Activated CD4-positive, alpha-beta T cell treated with anti-CD3 and anti-CD28 coated beads, Interleukin-2, Interleukin-6, amounts not matched to agents 100 ng/mL and 50 ng/mL, durations not matched to agents 16 hours and 8 hours (primary cell): ENCODE results near the gene CCDC3.
A peak's percentile ranks its signal among the peaks of the same experiment; 100 is the strongest.

ENCODE experiments used
- DNase-seq: peaks from one replicate; pipeline ENCODE4 v3.0.0-alpha.2; 2020

CCDC3 gene

DNA sequence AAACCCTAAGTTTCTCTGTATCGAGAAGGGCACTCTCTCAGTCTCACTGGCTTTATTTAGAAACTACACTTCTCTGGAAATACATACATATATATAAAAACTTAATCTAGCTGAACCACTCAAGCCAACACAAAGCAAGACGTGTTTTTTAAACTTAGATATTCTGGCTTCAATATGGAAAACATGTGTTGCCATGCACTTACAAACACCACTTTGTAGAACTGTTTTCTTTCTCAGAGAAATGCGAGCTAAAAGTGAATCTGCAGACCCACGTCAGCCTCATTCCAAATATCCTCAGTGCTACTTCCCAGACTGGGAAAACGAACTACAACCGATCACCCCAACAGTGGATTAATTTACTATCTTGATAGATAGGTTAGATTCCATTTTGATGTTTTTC, 1.7 kb downstream of the CCDC3 start:
- no peak for DNase-seq

DNA sequence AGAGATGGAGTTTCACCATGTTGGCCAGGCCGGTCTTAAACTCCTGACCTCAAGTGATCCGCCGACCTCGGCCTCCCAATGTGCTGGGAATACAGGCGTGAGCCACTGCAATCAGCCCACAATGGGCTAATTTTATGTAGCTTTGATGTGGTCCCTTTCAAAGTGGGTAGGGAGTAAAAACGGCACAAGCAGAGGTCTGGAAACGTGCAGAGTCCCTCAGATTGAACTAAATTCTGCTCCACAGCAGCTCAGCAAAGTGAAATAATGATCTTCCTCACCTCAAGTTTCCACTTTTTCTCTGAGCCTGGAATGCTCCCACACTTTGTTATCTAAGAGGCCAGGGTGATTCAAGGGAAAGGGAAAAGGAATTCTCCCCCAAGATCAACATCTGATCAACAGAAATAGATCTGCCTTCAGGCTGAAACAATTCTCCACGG, 6.1 kb downstream of the CCDC3 start:
- DNase-seq, result no peak

DNA sequence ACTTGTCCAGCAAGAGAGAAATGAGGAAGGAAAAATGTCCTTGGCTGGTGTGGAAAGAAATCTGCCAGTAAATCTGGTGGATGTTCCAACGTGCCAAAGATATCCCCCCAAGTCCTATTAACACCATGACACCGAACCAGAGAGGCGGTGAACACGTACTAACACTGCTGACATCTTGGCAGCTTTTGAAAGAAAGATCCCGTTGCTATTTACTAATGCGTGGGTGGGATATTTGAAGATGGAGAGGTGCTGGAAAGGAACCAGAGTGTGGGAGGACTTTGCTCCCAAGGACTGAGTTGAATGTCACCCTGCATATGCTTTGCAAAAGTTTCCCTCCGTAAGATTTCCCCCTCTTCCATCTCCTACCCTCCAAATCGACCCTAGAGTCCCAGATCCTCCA, 7.9 kb downstream of the CCDC3 start:
- DNase-seq, result no peak

DNA sequence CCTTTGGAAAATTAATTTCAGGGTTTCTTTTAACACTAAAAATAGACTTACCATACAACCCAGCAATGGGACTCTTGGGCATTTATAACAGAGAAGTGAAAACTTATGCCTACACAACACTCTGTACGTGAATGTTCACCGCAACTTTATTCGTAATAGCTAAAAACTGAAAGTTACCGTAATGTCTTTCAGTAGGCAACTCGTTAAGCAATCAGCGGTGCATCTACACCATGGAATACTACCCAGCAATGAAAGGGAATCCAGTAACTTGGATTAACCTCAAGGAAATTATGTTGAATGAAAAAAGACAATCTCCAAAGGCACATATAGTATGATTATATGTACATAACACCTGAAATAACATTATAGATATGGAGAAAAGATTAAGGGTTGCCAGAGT, 16.2 kb downstream of the CCDC3 start:
- no peak for DNase-seq

- peak; percentile 54 for DNase-seq
Observed at GRCh38 chr10:12984165-12984747, 17.3 kb downstream of the CCDC3 start.

GRCh38 chr10:12983568-12983967, 17.9 kb downstream of the CCDC3 start:
- peak; percentile 43 for DNase-seq

DNA sequence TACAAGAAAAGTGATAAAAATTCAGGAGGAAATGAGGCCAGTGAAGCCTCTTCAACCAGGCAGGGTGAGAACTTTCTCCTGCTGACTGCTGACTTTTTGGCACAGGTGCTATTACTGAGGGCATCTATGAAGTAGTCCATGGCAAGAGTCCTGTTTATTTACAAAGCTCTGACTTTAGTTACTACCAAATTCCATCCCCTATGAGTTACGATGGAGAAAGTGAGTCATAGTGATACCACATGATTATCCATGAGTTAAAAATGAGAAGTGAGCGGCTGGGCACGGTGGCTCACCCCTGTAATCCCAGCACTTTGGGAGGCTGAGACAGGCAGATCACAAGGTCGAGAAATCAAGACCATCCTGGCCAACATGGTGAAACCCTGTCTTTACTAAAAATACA, 19.9 kb downstream of the CCDC3 start:
- DNase-seq, result no peak

GRCh38 chr10:12980713-12981306, 20.7 kb downstream of the CCDC3 start:
- DNase-seq, result no peak

- DNase-seq, result no peak
Observed at GRCh38 chr10:12980102-12980661, 21.3 kb downstream of the CCDC3 start.

DNA sequence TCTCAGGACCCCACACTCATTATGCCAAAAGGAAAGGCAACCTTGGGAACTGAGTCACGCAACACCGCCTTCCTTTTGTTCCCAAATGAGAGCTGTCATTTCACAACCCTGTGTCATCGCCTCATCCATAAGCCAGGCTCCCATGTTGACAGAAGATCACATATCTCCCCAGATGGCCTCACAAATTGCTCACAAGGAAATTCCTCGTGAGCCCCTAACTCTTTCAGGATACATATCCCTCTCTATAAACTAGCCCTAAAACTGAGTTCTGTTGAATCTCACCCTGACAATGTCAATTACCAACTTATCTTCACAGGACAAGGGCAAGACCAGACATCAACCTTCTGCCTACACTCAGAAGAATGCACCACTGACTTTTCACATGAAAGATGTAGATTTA, 22.6 kb downstream of the CCDC3 start:
- no peak for DNase-seq

GRCh38 chr10:12975906-12976305, 25.6 kb downstream of the CCDC3 start:
- no peak for DNase-seq

GRCh38 chr10:12975266-12975665, 26.2 kb downstream of the CCDC3 start:
- DNase-seq, result peak; percentile 10

DNA sequence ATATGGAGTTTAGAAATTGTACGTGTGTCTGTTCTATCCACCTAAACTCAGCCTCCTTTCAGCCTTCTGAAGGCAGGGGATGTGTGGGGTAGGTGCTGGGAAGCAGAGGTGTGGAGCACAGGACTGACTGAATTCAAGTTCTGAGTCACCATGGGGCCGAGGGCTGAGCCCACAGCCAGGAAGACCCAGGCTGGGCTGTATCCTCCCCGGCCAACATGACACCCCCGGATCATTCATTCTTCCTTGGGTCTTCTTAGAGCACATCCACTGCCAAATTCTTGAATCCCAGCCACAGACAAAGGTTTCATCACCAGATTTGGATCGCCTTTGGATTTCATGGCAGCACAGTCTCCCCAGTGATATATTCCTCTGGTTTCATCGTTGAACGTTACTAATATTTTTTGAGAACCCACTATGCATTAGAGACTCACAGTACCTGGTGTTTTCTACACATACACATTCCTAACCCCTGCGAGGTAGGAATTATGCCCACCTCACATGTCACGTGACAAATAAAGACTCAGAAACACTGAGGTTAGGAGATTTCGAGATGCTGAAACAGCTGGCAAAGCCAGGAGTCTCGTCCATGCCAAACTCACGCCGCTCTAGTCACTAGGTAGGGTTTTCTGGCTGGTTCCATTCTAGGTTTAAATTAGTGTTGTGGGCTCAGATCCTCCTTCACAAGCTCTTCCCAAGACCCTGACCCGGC, 26.9 kb downstream of the CCDC3 start:
- DNase-seq, result no peak

DNA sequence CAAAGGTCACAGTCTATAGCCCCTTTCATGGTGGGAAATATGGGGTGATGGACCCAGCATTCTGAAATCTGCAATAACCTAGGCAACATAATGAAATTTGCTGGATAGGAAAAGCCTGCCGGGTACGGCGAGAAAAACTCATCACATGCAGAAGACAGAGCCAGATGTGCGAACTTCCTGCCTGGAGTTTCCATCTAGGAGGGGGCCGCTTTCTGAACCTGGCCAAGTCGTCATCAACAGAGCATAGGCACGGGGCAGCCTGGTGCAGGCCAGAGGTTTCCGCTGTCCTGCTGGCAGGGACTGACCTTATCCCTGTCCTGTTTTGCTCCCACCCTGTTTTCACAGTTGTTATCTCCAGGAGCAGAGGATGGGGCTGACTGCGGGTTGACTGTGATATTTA, 27.4 kb downstream of the CCDC3 start:
- no peak for DNase-seq

DNA sequence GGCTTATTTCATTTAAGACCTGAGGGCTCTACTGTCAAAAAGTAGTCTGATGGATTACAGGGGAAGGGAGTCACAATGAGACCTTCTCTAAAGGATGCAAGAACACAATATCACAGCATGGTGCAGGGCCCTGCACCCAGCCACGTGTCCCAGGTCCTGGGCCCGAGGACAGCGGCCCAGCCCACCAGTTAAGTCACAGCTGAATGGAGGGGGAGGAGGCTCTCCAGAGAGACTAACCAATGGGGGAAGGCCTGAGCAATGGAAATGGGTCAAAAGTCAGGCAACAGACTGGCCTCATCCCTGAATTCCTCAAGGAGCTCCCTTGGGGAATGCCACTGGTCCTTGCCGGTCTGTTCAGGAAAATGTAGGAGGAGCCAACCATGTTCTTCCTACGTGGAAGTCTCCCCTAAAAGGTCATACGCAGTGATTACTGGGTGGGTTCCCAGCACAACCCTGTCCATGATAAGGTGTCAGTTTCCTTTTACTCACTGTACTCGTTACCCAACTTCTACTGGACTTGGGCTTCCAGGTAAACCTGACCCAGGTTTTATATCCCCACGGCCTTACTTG, 28.3 kb downstream of the CCDC3 start:
- DNase-seq, result no peak

GRCh38 chr10:12972146-12972545, 29.4 kb downstream of the CCDC3 start:
- no peak for DNase-seq

DNA sequence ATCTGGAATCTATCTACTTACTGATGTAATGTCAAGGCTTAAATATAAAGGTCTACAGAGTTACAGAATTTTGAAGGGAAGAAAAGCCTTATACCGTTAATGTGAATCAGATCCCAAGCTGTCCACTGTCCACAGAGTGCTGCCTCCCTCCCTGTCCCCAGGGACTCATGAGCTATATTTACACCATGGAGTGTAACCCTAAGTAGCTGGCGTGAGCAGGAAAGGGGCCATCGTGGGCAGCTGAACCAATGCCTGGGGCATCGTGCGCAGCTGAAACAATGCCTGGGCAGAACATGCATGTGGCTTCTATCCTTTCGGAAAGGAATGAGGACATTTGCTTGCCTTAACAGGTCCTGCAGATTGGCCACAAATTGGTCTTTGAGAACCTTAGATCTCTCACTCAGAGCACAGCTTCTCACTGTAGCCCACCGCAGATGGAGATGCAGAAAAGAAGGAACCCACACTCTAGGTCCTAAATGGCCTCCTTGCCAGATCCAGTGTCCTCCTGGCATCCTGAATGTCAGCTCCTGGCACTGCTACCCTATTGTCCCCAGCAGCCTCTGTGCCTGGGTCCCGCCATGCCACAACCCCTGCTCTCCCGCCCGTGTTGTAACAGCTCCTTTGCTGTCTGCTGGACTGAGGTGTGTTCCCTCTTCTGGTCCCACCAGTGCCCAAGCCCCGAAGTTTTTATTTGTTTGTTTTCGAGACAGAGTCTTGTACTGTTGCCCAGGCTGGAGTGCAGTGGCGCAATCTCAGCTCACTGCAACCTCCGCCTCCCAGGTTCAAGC, 30.3 kb downstream of the CCDC3 start:
- no peak for DNase-seq

- DNase-seq, result peak; percentile 17
Observed at GRCh38 chr10:12969951-12970350, 31.6 kb downstream of the CCDC3 start.

GRCh38 chr10:12966067-12966466, 35.4 kb downstream of the CCDC3 start:
- DNase-seq, result peak; percentile 66

- no peak for DNase-seq
Observed at GRCh38 chr10:12965571-12965970, 35.9 kb downstream of the CCDC3 start.

DNA sequence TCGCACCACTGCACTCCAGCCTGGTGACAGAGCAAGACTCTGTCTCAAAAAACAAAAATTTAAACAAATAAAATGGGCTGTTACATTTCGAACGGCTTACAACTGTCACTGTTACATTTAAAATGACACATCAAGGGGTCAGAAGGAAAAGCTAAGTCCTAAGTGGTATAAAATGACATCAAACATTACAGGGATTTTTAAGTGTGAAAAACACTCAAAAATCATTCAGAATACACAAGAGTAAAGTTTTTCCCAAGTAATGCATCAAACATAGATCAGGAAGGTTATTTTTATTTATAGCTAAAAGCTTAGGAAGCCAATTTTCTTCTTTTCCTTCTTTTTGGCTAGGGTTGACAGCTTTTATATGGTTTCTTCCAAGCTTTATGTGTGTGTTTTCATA, 39.0 kb downstream of the CCDC3 start:
- DNase-seq, result no peak

DNA sequence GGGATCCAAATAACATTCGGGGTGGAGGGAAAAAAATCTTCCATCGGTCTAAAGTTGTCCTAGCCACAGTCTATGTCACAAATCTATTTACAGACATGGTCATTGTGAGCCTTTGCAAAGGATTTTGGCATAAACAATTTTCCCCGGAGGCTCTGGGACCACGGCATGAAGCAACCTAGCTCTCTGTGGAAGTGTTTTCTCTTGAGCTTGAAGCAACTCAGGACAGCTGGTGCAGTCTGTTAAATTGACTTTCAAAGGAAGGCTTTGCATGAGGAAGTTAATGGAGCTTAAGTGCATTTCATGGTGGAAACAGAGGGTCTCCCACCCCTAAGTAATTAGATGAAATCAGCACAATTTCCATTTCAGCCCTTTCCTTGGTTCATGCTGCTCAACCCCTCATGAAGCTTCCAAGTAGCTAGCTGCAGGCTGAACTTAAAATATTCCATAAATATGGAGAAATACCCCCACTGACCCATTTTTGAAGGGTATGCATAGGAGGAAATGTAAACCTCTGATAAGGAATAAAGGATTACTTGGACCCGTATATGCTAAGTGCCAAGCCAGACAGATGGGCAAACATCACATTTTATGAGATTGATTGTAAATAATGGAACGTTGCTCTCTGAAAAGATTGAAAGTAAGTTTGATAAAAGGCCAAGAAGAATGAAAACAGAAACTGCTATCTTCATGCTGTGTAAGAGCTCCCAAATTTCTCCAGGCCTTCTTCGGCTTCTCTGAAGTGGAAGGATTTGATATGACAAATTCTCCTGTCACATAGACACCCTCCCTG, 39.9 kb downstream of the CCDC3 start:
- no peak for DNase-seq
